PFSK-1 (cell line): Measurements from ENCODE around the gene BTBD10. TPM values are rescaled to one million over a fixed set of nuclear protein-coding genes. Genes with fewer than 3 reads are reported as not detected.

Experiments
- FOXP2 ChIP-seq: optimal IDR thresholded peaks from 2 replicates; pipeline ENCODE3; 2011; ENCODE audit warnings: borderline replicate concordance, control low read depth, inconsistent platforms; ENCODE audit not compliant: insufficient read depth; ENCODE audit errors: extremely low read length, extremely low read depth
- POLR2AphosphoS5 ChIP-seq: IDR thresholded peaks from 2 replicates; pipeline ENCODE4 v1.6.1; 2012; ENCODE audit warnings: low read depth, mild to moderate bottlenecking, control low read depth, low read length, moderate library complexity
- REST ChIP-seq, 2 experiments: IDR thresholded peaks; 2 replicates each; pipeline versions ENCODE4 v1.6.1 to v1.8.0; 2011 to 2012; ENCODE audit warnings: low read depth in 2 of 2, low read length in 2 of 2, control low read depth in 1 of 2, inconsistent platforms in 1 of 2, mild to moderate bottlenecking in 1 of 2, moderate library complexity in 1 of 2; ENCODE audit not compliant: insufficient read depth in 1 of 2
- SIN3A ChIP-seq: IDR thresholded peaks from 2 replicates; pipeline ENCODE4 v1.6.1; 2012; ENCODE audit warnings: mild to moderate bottlenecking, low read length, moderate library complexity, borderline replicate concordance; ENCODE audit not compliant: insufficient read depth
- TAF1 ChIP-seq: IDR thresholded peaks from 2 replicates; pipeline ENCODE4 v1.6.1; 2012; ENCODE audit warnings: low read length, control low read depth, borderline replicate concordance; ENCODE audit not compliant: insufficient read depth
- polyA plus RNA-seq: library from polyadenylated mRNA; unstranded; fragments of >200 nt; gene quantifications from one replicate; pipeline ENCODE4 v1.2.1, GENCODE V29; 2012; ENCODE audit warnings: low read depth, missing spikeins; ENCODE audit not compliant: insufficient read length

BTBD10 gene
- 18.1 TPM for polyA plus RNA-seq

- TF ChIP-seq POLR2AphosphoS5 (peak; percentile 97), FOXP2 (peak; percentile 60), SIN3A (peak; percentile 96), TAF1 (peak; percentile 90), REST (IDR thresholded peaks at IDR 0.05; ENCODE audit: insufficient read depth in 1 of 2, low read depth in 2 of 2, low read length in 2 of 2) (0 out of 4 replicates have a peak, but pooled peaks of 1 of the 2 experiments have one; percentile 58)
Observed at GRCh38 chr11:13462901-13463778, at the start of gene BTBD10. Gene BTBD10 (minus strand): TSS chr11:13463222. CDS start chr11:13445124, 18,098 bp downstream.

- TF ChIP-seq SIN3A (no peak), FOXP2 (no peak)
Observed at GRCh38 chr11:13503393-13503792, 40.4 kb upstream of the BTBD10 start.

- TF ChIP-seq TAF1 (no peak), FOXP2 (no peak), REST (IDR thresholded peaks at IDR 0.05; ENCODE audit: insufficient read depth in 1 of 2, low read depth in 2 of 2, low read length in 2 of 2) (no peak), POLR2AphosphoS5 (no peak), SIN3A (no peak)
Observed at GRCh38 chr11:13502492-13502891, 39.5 kb upstream of the BTBD10 start.

- no peak for TF ChIP-seq POLR2AphosphoS5
- TF ChIP-seq TAF1, result no peak
- TF ChIP-seq SIN3A, result no peak
- no peak for TF ChIP-seq FOXP2
Observed at GRCh38 chr11:13495929-13496328, 32.9 kb upstream of the BTBD10 start, which contains the start of gene PTH. Gene PTH (minus strand): TSS chr11:13495997. CDS start chr11:13492855, 3,142 bp downstream.

DNA sequence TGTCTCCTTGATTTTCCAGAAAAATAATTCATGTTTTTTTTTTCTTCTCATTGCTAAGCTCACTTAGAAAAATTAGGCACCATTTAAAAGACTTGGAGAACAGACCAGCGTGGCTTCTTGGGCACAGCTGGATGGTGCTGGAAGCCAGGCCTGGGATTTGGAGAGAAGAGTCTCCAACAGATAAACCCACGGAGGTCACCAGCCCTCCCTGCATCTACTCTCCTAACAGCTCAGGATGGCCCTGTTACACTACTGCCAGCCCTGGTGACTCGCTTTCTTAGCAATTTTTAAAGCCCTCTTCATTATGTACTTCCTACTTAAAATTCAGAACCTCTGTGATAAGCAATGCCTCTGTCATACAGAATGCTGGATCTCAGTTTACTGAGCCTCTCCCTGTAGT lies 31.0 kb upstream of the BTBD10 start:
- TF ChIP-seq SIN3A (no peak), REST (IDR thresholded peaks at IDR 0.05; ENCODE audit: insufficient read depth in 1 of 2, low read depth in 2 of 2, low read length in 2 of 2) (no peak), FOXP2 (no peak), POLR2AphosphoS5 (no peak)

DNA sequence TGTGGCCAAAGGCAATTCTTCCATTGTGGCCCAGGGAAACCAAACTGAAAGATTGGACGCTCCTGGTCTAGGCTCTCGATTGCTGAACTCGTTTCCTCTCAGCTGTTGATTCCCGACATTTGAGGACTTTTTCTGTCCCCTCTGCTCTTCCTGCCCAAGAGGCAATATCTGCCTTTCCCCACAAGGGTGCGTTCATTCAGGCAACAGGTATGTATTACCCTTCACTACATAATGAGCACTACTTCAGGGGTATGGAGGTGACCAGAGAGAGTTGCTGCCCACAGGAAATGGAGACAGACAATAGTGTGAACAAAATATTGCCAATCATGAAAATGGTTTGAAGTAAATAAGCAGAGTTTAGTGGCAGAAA lies 24.6 kb upstream of the BTBD10 start:
- TF ChIP-seq POLR2AphosphoS5, result no peak
- no peak for TF ChIP-seq TAF1
- TF ChIP-seq SIN3A, result no peak
- TF ChIP-seq FOXP2, result no peak
- TF ChIP-seq REST (IDR thresholded peaks at IDR 0.05; ENCODE audit: insufficient read depth in 1 of 2, low read depth in 2 of 2, low read length in 2 of 2), result no peak
